Measurements from ENCODE around the gene BEGAIN. TPM values are rescaled to one million over a fixed set of nuclear protein-coding genes. Genes with fewer than 3 reads are reported as not detected.

Gene BEGAIN
- total RNA-seq, 4 donors from 2014 or later: 0.68 to 2.8 (median 1.1) TPM

DNA sequence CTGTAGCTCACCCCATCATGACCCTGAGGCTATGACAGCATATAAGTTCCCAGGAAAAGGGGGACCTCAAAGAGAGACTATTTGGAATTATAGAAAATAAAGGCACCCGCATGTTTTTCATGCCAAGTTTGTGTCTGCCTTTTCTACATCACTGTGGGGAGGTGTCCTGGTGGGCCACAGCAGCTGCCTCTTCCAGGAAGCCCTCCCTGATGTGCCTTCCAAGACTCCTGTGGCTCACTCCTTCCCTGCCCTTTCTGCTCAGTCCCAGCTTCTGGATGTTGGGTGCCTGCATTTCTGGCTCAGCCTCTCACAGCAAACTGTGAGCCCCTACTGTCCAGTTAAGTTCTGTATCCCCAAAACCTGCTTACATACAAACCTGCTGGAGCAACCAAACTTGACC, 36.3 kb upstream of the BEGAIN start:
- Histone ChIP-seq H3K9me3 (no peaks in the 10 kb centered on the region), H3K36me3 (no peaks in the 10 kb centered on the region), H3K4me3 (no peak overlapping the region), H3K4me1 (peaks cover 7% of the 10 kb centered on the region), H3K27me3 (peaks cover 48% of the 10 kb centered on the region), H3K27ac (no peak overlapping the region)
- no peak for DNase-seq (ENCODE audit: low spot score in 2 of 2)
- WGBS: 88% methylated on average over 1 of the region's 1 CpG
- TF ChIP-seq POLR2AphosphoS5 (IDR thresholded peaks at IDR 0.05) (no peak), EP300 (IDR thresholded peaks at IDR 0.05) (no peak), CTCF (IDR thresholded peaks at IDR 0.05) (no peak), POLR2A (IDR thresholded peaks at IDR 0.05) (no peak)

DNA sequence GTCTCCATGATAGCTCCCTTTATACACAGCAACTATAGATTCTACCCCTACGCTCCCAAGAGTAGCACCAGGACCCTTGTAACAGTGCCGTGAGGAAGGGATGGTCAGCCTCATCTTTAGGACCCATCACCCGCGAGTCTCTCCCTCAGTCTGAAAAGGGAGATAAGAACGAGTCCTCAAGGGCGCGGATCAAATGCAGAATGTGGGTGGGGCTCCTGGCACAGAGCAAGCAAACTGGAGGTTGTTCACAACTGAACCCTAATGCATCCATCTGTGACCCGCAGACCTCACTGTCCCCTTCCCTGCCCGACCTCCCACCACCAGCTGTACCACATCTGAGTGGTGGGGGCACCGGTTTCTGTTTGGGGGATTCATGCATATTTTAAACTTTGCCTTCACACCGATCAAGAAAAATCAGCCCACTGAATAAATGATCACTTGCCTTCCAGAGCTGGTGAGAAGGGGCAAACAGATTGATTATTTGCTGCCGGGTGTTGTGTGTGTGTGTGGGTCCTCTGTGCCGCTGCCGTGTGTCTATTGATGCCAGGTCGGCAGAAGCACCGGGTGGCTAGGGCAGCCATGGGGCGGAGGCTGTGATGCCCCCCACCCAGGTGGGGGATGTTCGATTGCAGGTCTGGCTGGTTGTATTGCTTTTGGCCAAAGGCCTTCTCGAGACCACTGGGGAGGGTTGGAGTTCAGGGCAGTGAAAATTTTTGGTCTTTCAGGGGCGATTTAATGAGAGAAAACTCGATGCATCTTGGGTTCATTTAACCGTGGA, 35.7 kb upstream of the BEGAIN start:
- 69% methylated on average over 21 of the region's 22 CpGs for WGBS
- peak in 1 of 2 donors; percentile 29 for DNase-seq (ENCODE audit: low spot score in 2 of 2)
- peaks cover 47% of the 10 kb centered on the region for H3K27me3 ChIP-seq

GRCh38 chr14:100622224-100622623, 35.0 kb upstream of the BEGAIN start:
- H3K27me3 ChIP-seq: peaks cover 47% of the 10 kb centered on the region
- no peaks in the 10 kb centered on the region for H3K36me3 ChIP-seq
- peaks cover 20% of the 10 kb centered on the region for H3K4me1 ChIP-seq
- TF ChIP-seq EP300 (IDR thresholded peaks at IDR 0.05) (no peak), POLR2AphosphoS5 (IDR thresholded peaks at IDR 0.05) (no peak), POLR2A (IDR thresholded peaks at IDR 0.05) (no peak), CTCF (IDR thresholded peaks at IDR 0.05) (no peak)
- no peak overlapping the region for H3K4me3 ChIP-seq
- no peak overlapping the region for H3K27ac ChIP-seq
- WGBS: 42% methylated on average over 8 of the region's 8 CpGs
- DNase-seq (ENCODE audit: low spot score in 2 of 2): peak; percentile 52 to 75
- H3K9me3 ChIP-seq: no peaks in the 10 kb centered on the region

More for the DNA sequence above, 35.7 kb upstream of the BEGAIN start:
- H3K9me3 ChIP-seq: no peaks in the 10 kb centered on the region
- TF ChIP-seq POLR2A (IDR thresholded peaks at IDR 0.05) (no peak), CTCF (IDR thresholded peaks at IDR 0.05) (no peak), POLR2AphosphoS5 (IDR thresholded peaks at IDR 0.05) (no peak), EP300 (IDR thresholded peaks at IDR 0.05) (no peak)
- no peaks in the 10 kb centered on the region for H3K36me3 ChIP-seq
- peaks cover 14% of the 10 kb centered on the region for H3K4me1 ChIP-seq
- H3K4me3 ChIP-seq: no peak overlapping the region
- no peak overlapping the region for H3K27ac ChIP-seq

DNA sequence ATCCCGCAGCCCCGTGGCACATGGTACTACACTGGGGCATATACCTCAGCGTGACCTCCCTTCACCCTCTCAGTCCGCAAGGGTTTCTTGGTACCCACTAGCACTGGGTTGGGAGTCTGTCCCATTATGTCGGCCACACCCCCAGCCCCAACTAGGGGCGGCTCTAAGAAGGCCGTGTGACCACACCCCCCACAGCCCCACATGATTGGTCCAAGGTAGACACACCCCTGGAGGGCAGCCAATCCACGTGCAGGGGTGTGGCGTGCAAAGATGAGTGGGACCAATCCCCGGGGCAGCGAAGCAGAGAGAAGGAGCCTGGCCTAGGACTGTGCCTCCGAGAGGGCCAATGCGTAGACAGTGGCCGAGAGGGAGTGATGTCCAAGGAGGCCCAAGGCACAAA, 34.6 kb upstream of the BEGAIN start:
- H3K27me3 ChIP-seq: peaks cover 47% of the 10 kb centered on the region
- TF ChIP-seq EP300 (IDR thresholded peaks at IDR 0.05) (no peak), POLR2AphosphoS5 (IDR thresholded peaks at IDR 0.05) (no peak)
- peaks cover 20% of the 10 kb centered on the region for H3K4me1 ChIP-seq
- DNase-seq (ENCODE audit: low spot score in 2 of 2): peak; percentile 46 to 71
- 80% methylated on average over 14 of the region's 14 CpGs for WGBS
- H3K9me3 ChIP-seq: no peaks in the 10 kb centered on the region
- no peak overlapping the region for H3K27ac ChIP-seq
- H3K4me3 ChIP-seq: no peak overlapping the region
- no peaks in the 10 kb centered on the region for H3K36me3 ChIP-seq

DNA sequence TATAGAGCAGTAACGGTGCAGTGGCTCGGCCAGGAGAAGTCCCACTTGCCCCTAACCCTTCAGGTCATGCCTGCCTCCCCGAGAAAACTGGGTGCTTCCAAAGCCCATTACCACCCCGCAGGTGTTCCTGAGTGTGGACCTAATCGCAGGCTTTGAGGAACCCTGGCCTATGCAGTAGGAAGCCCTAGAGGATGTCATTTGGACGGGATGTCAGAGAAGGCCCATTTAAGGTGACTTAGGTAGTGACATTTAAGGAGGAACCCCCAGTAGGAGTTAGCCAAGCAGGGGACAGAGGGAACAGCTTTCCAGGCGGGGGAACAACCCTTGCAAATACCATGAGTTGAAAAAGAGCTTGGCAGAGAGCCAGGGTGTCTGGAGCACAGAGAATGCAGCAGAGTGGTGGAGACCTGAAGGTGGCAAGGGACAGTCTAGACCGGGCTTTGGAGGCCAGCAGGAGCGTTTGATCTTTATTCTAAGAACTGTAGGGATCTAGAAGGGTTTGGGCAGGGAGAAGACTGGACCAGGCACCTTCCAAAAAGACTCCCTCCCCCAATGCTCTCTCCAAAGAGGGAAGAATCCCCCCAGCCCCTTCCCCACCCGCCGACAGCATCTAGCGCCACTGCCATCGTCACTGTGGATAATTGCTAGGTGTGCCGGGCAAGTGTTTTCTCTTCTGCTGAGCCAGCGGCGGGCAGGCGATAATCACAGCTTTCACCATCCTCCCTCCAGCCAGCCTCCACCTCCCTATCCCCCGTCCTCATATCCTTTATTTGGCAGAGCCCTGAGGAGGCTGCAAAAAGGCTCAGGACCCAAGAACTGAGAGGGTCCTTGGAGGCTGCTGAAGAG, 33.3 kb upstream of the BEGAIN start:
- Histone ChIP-seq H3K4me1 (peaks cover 20% of the 10 kb centered on the region), H3K9me3 (no peaks in the 10 kb centered on the region), H3K4me3 (no peak overlapping the region), H3K36me3 (no peaks in the 10 kb centered on the region), H3K27me3 (peaks cover 40% of the 10 kb centered on the region), H3K27ac (no peak overlapping the region)
- TF ChIP-seq POLR2AphosphoS5 (IDR thresholded peaks at IDR 0.05) (no peak), CTCF (IDR thresholded peaks at IDR 0.05) (no peak)
- 80% methylated on average over 18 of the region's 18 CpGs for WGBS
- peak; percentile 42 to 57 for DNase-seq (ENCODE audit: low spot score in 2 of 2)

Data from suprapubic skin (tissue), 4 donors.